Neural progenitor cell (in vitro differentiated cells): ENCODE results near the gene MYO10.

Source experiments
- EZH2phosphoT487 ChIP-seq: fragments of 200-600 bp; sonication (generic); IDR thresholded peaks from 2 replicates; pipeline ENCODE4 v1.6.1; 2017; ENCODE audit warnings: antibody characterized with exemption
- TF ChIP-seq, protein P1 (sequence below): fragments of 200-600 bp; sonication (generic); IDR thresholded peaks from 2 replicates; pipeline ENCODE4 v1.5.1; 2017; ENCODE audit warnings: antibody characterized with exemption, mild to moderate bottlenecking

DNA sequence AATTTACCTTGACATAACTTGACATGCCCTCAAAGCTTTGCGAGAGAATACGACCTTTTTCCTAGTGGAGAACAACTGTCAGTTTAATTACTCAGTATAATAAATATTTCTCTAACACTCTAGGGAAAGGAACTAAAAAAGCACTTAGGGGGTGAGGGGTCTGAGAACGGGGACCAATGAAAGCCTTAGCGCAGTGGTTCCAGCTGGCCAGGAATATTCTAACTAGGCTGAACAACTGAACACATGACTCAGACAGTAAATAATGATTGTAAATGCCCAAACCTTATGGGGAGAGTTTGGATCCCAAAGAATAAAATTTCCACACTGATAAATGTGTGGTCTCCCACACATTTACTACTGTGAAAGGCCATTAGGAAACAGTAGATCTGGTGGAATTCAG, 14.9 kb downstream of the MYO10 start:
- TF ChIP-seq, protein P1, sequence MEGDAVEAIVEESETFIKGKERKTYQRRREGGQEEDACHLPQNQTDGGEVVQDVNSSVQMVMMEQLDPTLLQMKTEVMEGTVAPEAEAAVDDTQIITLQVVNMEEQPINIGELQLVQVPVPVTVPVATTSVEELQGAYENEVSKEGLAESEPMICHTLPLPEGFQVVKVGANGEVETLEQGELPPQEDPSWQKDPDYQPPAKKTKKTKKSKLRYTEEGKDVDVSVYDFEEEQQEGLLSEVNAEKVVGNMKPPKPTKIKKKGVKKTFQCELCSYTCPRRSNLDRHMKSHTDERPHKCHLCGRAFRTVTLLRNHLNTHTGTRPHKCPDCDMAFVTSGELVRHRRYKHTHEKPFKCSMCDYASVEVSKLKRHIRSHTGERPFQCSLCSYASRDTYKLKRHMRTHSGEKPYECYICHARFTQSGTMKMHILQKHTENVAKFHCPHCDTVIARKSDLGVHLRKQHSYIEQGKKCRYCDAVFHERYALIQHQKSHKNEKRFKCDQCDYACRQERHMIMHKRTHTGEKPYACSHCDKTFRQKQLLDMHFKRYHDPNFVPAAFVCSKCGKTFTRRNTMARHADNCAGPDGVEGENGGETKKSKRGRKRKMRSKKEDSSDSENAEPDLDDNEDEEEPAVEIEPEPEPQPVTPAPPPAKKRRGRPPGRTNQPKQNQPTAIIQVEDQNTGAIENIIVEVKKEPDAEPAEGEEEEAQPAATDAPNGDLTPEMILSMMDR = no peak
- TF ChIP-seq EZH2phosphoT487 = no peak
